Peyer's patch (tissue), 4 donors: ENCODE results near the gene IRX5.

Source experiments
- POLR2A ChIP-seq, 2 donors: fragments of 450-650 bp; IDR thresholded peaks; one replicate each; pipeline ENCODE4 v1.5.1; 2017; ENCODE audit warnings: antibody characterized with exemption in 2 of 2, mild to moderate bottlenecking in 2 of 2, moderate library complexity in 2 of 2
- TF ChIP-seq, protein P1 (sequence below), 6 experiments: fragments of 450-650 bp in 4 of 6; fragments of 200-600 bp in 2 of 6; sonication (generic) in 1 of 6; IDR thresholded peaks; one replicate each; pipeline ENCODE4 v1.5.1; 2017 to 2019; ENCODE audit warnings: antibody characterized with exemption in 6 of 6, mild to moderate bottlenecking in 3 of 6, moderate library complexity in 1 of 6

DNA sequence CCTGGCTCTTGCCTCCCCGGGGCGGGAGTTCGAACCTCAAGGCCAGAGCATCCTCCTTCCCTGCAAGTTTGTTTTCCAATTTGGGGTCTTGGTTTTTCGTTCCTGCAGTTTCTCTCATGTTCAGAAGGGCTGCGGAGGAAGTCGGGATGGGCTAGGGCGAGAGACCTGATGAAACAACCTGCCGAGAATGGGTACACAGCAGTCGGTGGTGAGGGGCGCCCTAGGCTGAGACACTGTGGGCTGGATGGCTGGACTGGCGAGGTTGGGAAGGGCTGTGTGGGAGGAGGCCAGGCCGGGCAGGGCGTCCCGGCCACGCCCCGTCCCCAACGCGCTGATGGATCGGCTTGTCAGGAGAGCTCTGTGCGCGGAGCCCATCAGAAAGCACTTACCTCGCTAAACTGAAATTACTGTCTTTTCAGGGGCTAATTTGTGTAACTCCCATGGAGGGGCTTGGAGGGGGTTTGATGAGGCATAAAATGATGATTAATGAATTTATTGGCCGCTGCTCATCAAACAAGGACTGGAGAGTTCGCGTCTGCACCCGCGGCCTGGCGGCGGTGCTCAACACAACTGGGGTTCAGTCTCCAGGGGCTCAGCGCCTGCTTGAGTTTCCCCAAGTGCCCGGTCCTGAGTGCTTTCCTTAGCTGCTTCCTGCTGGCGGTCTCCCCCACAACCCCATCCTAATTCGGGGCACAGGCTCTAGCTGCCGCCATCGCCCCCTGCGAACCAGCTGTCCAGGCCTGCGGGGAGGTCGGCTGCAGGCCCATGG lies 9.0 kb downstream of the IRX5 start:
- TF ChIP-seq, protein P1, sequence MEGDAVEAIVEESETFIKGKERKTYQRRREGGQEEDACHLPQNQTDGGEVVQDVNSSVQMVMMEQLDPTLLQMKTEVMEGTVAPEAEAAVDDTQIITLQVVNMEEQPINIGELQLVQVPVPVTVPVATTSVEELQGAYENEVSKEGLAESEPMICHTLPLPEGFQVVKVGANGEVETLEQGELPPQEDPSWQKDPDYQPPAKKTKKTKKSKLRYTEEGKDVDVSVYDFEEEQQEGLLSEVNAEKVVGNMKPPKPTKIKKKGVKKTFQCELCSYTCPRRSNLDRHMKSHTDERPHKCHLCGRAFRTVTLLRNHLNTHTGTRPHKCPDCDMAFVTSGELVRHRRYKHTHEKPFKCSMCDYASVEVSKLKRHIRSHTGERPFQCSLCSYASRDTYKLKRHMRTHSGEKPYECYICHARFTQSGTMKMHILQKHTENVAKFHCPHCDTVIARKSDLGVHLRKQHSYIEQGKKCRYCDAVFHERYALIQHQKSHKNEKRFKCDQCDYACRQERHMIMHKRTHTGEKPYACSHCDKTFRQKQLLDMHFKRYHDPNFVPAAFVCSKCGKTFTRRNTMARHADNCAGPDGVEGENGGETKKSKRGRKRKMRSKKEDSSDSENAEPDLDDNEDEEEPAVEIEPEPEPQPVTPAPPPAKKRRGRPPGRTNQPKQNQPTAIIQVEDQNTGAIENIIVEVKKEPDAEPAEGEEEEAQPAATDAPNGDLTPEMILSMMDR (IDR thresholded peaks at IDR 0.05), result no peak
- TF ChIP-seq POLR2A (IDR thresholded peaks at IDR 0.05), result no peak
